Measurements from ENCODE around the gene CENATAC.
"Not testable (repeated sequence)": the region's sequence is repeated elsewhere in the genome, so short reads cannot be mapped to it uniquely, and the experiment has no call there.

The CENATAC gene, protein sequence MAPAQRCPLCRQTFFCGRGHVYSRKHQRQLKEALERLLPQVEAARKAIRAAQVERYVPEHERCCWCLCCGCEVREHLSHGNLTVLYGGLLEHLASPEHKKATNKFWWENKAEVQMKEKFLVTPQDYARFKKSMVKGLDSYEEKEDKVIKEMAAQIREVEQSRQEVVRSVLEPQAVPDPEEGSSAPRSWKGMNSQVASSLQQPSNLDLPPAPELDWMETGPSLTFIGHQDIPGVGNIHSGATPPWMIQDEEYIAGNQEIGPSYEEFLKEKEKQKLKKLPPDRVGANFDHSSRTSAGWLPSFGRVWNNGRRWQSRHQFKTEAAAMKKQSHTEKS

GRCh38 chr11:118997627-118998387 is at the start of gene CENATAC:
Gene CENATAC (plus strand): TSS chr11:118998138. CDS start chr11:118998198, 60 bp downstream.
- DNase-seq, result peak; percentile 77

DNA sequence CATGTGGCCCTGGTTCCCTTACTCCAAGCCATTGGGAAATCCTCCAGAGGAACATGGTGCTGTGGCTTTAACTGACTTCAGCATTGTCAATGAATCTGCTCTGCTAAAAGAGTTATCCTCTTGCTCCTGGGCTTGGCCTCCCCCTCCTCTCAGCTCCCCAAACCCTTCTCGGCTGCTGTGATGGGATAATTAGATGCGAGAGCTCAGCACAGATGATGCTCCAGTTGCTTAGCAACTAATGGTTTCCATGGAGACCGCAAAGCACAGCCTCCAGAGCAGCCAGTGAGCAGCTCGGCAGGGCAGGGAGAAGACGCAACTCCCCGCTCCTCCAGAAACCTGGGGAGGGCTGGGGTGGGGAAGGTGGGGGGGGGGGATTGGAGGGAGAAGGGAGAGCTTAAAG is 44.7 kb upstream of the CENATAC start:
- peak; percentile 58 for DNase-seq

GRCh38 chr11:118953976-118954375 is 44.0 kb upstream of the CENATAC start:
- DNase-seq, result not testable (repeated sequence)

- DNase-seq, result peak; percentile 36
Observed at GRCh38 chr11:118956094-118956846, 41.7 kb upstream of the CENATAC start, which contains the start of gene UPK2. Gene UPK2 (plus strand): TSS chr11:118956298. CDS start chr11:118956351, 53 bp downstream.

- no peak for DNase-seq
Observed at GRCh38 chr11:118956847-118957469, 41.0 kb upstream of the CENATAC start.

DNA sequence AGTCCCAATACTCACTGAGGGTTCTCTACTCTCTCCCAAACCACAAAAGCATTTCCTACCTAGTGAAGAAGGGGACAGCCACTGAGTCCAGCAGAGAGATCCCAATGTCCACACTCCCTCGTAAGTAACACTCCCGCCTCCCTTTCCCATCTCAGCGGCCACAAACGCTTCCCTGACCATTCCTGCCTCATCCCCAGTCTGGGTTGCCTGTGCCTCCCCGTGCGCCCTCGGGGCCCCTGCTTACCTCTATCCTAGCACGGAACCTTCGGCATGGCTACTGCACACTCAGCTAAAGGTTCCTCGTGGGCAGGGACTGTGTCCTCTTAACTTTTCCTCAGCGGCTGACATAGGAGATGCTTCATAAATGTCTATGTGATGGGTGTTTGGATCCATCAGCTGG is 40.4 kb upstream of the CENATAC start:
- no peak for DNase-seq

GRCh38 chr11:118957968-118958367 is 40.0 kb upstream of the CENATAC start:
- DNase-seq, result no peak

DNA sequence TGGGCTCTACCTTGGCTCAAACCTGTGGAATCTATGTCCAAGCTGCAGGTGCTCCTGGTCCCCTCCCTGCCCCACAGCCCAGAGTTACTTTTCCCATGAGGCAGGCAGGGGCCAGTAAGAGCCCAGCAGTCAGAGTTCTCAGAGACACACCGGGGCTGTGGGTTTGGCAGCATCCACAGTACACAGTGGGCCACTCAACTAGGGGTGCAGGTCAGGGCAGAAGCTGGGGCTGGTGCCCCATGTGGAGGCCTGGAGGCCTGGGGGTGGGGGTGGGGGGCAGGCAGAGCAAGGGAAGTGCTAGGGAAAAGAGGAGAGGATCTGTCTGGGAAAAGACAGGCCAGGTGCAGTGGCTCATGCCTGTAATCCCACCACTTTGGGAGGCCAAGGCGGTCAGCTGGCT is 39.4 kb upstream of the CENATAC start:
- no peak for DNase-seq

- DNase-seq, result no peak
Observed at GRCh38 chr11:118961189-118961588, 36.7 kb upstream of the CENATAC start.

- no peak for DNase-seq
Observed at GRCh38 chr11:118961591-118961990, 36.3 kb upstream of the CENATAC start.

DNA sequence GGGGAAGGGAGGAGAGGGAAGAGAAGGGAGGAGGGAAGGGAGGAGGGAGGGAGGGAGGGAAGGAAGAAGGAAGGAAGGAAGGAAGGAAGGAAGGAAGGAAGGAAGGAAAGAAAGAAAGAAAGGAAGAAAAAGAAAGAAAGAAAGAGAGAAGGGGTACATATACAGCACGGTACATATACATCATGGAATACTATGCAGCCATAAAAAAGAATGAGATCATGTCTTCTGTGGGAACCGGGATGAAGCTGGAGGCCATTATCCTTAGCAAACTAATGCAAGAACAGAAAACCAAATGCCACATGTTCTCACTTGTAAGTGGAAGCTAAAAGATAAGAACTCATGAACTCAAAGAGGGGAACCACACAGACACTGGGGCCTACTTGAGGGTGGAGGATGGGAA is 28.4 kb upstream of the CENATAC start:
- DNase-seq, result not testable (repeated sequence)

DNA sequence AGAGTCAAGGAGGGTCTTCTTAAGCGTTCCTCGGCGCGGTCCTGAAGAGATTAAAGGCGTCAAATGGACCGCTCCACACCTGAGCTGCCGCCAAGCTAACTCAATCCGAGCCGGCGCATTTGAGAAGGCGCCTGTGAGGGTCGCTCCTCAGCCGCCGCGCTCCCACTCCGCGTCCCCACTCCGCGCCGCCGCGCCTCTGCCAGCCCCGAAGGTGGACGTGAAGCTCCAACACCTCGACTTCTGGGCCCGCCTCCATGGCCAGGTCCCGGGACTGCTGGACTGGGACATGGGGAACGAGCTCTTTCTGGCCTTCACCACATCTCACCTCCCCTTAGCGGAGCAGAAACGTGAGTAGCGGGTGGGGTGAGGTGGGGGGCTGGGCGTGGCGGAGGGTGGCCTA is 26.3 kb upstream of the CENATAC start, which contains the start of gene FOXR1:
Gene FOXR1, plus strand, starts transcription at position 116 of the 400 bp plus-strand sequence. Its CDS starts 171 bp downstream, at position 287.
- no peak for DNase-seq

DNA sequence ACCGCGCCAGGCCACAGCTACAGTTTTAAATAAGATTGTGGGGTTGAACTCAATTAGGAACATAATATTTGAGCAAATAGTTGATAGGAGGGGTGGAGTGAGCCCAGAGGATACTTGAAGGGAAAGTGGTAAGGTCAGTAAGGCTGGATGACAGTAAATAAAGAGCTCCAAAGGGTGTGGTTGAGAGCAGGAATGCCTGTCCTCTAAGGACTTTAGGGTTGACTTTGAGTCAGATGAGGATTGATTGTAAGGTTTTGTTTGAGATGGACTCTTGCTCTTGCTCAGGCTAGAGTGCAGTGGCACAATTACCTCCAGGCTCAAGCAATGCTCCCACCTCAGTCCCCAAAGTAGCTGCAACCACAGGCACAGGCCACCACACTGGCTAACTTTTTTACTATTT is 24.0 kb upstream of the CENATAC start:
- no peak for DNase-seq

GRCh38 chr11:118975771-118976709 is 21.9 kb upstream of the CENATAC start:
- no peak for DNase-seq

- no peak for DNase-seq
Observed at GRCh38 chr11:118979434-118979833, 18.5 kb upstream of the CENATAC start.

- no peak for DNase-seq
Observed at GRCh38 chr11:118980191-118980881, 17.6 kb upstream of the CENATAC start.

GRCh38 chr11:118984337-118984736 is 13.6 kb upstream of the CENATAC start:
- not testable (repeated sequence) for DNase-seq

DNA sequence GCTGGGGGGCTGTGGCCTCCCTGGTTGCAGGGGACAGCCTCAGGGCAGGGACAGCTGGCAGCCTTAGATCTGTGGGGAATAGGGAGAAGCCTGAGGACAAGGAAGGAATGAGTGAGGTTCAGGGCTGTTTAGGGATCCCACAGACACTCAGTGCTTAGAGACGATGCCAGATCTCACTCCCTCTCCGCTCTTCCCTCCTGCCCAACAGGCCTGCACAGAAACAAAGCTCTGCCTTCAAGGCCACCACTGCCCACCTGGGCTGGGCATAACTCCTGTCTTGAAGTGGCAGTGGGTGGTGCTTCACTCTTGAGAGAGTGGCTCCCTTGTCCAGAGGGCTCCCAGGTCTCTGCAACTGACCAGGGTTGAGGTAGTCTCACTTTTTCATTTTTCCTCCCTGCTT is 13.1 kb upstream of the CENATAC start:
- no peak for DNase-seq

DNA sequence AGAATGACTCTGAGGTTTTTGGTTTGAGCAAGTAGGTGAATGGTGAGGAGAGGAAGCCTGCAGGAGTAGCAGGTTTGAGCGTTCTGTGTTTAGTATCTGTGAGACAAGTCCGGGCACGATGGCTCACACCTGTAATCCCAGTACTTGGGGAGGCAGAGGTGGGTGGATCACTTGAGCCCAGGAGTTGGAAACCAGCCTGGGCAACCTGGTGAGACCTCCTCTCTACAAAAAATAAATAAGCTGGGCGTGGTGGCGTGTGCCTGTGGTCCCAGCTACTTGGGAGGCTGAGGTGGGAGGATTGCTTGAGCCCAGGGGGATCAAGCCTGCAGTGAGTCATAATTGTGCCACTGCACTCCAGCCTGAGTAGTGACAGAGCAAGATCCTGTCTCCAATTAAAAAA is 9.7 kb upstream of the CENATAC start:
- peak; percentile 29 for DNase-seq

DNA sequence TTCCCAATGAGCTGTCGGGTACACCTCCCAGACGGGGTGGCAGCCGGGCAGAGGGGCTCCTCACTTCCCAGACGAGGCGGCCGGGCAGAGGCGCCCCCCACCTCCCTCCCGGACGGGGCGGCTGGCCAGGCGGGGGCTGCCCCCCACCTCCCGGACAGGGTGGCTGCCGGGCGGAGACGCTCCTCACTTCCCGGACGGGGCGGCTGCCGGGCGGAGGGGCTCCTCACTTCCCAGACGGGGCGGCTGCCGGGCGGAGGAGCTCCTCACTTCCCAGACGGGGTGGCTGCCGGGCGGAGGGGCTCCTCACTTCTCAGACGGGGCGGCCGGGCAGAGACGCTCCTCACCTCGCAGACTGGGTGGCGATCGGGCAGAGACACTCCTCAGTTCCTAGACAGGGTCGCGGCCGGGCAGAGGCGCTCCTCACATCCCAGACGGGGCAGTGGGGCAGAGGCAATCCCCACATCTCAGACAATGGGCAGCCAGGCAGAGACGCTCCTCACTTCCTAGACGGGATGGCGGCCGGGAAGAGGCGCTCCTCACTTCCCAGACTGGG is 6.4 kb upstream of the CENATAC start:
- not testable (repeated sequence) for DNase-seq

Data from NCI-H2171 (cell line).